Measurements from ENCODE around the gene SERINC1. TPM values are rescaled to one million over a fixed set of nuclear protein-coding genes. Genes with fewer than 3 reads are reported as not detected.

The SERINC1 gene
- polyA plus RNA-seq, 1 experiment: 89.7 TPM

GRCh38 chr6:122423734-122424133 is 47.9 kb downstream of the SERINC1 start:
- TF ChIP-seq, protein P1, sequence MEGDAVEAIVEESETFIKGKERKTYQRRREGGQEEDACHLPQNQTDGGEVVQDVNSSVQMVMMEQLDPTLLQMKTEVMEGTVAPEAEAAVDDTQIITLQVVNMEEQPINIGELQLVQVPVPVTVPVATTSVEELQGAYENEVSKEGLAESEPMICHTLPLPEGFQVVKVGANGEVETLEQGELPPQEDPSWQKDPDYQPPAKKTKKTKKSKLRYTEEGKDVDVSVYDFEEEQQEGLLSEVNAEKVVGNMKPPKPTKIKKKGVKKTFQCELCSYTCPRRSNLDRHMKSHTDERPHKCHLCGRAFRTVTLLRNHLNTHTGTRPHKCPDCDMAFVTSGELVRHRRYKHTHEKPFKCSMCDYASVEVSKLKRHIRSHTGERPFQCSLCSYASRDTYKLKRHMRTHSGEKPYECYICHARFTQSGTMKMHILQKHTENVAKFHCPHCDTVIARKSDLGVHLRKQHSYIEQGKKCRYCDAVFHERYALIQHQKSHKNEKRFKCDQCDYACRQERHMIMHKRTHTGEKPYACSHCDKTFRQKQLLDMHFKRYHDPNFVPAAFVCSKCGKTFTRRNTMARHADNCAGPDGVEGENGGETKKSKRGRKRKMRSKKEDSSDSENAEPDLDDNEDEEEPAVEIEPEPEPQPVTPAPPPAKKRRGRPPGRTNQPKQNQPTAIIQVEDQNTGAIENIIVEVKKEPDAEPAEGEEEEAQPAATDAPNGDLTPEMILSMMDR (IDR thresholded peaks at IDR 0.05; ENCODE audit: insufficient read depth, low read depth, low read length): no peak
- POLR2A ChIA-PET: no interaction called here
- Histone ChIP-seq H3K36me3 (ENCODE audit: control insufficient read depth, insufficient read depth, low read length) (no peaks in the 10 kb centered on the region), H3K4me3 (ENCODE audit: low read depth, low read length) (no peak overlapping the region), H3K27me3 (ENCODE audit: control insufficient read depth, insufficient read depth, low read length) (no peaks in the 10 kb centered on the region)
- no peak for DNase-seq (ENCODE audit: low read depth)
- CTCF ChIA-PET: no interaction called here

- CTCF ChIA-PET: no interaction called here
- no peaks in the 10 kb centered on the region for H3K36me3 ChIP-seq (ENCODE audit: control insufficient read depth, insufficient read depth, low read length)
Measured at GRCh38 chr6:122422614-122423267, 48.9 kb downstream of the SERINC1 start.

DNA sequence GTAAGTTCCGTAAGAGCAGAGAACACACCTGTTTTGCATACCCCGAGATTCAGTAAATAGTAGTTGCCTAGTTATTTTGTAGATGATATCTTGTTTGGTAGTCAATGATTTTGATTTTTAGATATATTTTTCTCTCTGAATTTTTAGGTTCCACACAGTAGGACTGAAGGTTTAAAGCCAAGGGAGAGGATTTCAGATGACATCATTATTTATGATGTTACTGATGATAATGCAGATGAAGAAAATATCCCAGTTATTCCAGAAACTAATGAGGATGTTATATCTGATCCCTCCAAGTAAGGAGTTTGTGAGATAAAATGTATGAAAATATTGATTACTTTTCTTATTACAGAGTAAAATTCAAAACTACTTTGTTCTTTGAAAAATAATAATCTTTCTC is 49.6 kb downstream of the SERINC1 start:
- no peaks in the 10 kb centered on the region for H3K36me3 ChIP-seq (ENCODE audit: control insufficient read depth, insufficient read depth, low read length)
- no peak overlapping the region for H3K4me3 ChIP-seq (ENCODE audit: low read depth, low read length)
- DNase-seq (ENCODE audit: low read depth): no peak
- ChIA-PET POLR2A (no interaction called here), CTCF (no interaction called here)
- H3K27me3 ChIP-seq (ENCODE audit: control insufficient read depth, insufficient read depth, low read length): no peaks in the 10 kb centered on the region
- TF ChIP-seq, protein P1 (IDR thresholded peaks at IDR 0.05; ENCODE audit: insufficient read depth, low read depth, low read length): no peak

More at GRCh38 chr6:122422614-122423267, 48.9 kb downstream of the SERINC1 start:
- Histone ChIP-seq H3K4me3 (ENCODE audit: low read depth, low read length) (no peak overlapping the region), H3K27me3 (ENCODE audit: control insufficient read depth, insufficient read depth, low read length) (no peaks in the 10 kb centered on the region)
- DNase-seq (ENCODE audit: low read depth): no peak
- POLR2A ChIA-PET: no interaction called here
- TF ChIP-seq, protein P1 (IDR thresholded peaks at IDR 0.05; ENCODE audit: insufficient read depth, low read depth, low read length): no peak

- ChIA-PET POLR2A (no interaction called here), CTCF (no interaction called here)
- no peak for DNase-seq (ENCODE audit: low read depth)
- TF ChIP-seq, protein P1 (IDR thresholded peaks at IDR 0.05; ENCODE audit: insufficient read depth, low read depth, low read length): no peak
- Histone ChIP-seq H3K27me3 (ENCODE audit: control insufficient read depth, insufficient read depth, low read length) (no peaks in the 10 kb centered on the region), H3K36me3 (ENCODE audit: control insufficient read depth, insufficient read depth, low read length) (no peaks in the 10 kb centered on the region; the same call in 1 of the 2 replicates), H3K4me3 (ENCODE audit: low read depth, low read length) (no peak overlapping the region)
Measured at GRCh38 chr6:122416825-122417224, 54.8 kb downstream of the SERINC1 start.

DNA sequence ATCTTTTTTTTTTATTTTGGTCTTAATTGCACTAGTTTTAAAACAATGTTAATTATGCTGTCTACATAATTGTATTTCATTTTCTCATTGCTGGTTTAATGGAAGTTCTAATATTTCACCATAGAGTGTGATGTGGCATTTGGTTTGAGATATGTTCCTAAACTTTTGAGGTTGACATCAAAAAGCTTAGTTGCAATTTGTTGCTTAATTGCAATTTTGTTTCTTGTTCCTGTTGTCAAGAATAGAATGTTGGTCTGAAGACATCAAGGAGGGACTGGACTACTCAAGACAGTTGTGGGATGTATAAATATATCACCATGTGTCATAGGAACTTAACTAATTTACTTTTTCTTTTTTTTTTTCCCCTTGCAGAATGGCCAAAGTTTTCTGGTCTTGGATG is 59.6 kb downstream of the SERINC1 start:
- H3K36me3 ChIP-seq (ENCODE audit: control insufficient read depth, insufficient read depth, low read length): no peaks in the 10 kb centered on the region; the same call in 1 of the 2 replicates
- DNase-seq (ENCODE audit: low read depth): no peak
- ChIA-PET CTCF (no interaction called here), POLR2A (no interaction called here)
- H3K4me3 ChIP-seq (ENCODE audit: low read depth, low read length): no peak overlapping the region
- no peaks in the 10 kb centered on the region for H3K27me3 ChIP-seq (ENCODE audit: control insufficient read depth, insufficient read depth, low read length)
- TF ChIP-seq, protein P1 (IDR thresholded peaks at IDR 0.05; ENCODE audit: insufficient read depth, low read depth, low read length): no peak

Measured in BJ (cell line).